Smooth muscle cell (in vitro differentiated cells): Measurements from ENCODE around the gene CPNE5. TPM values are rescaled to one million over a fixed set of nuclear protein-coding genes. Genes with fewer than 3 reads are reported as not detected.
"Not testable (repeated sequence)": the region's sequence is repeated elsewhere in the genome, so short reads cannot be mapped to it uniquely, and the experiment has no call there.

Experiments
- DNase-seq: peaks from one replicate; lab custom pipeline; 2025; ENCODE audit not compliant: unreplicated experiment; lab: John Stamatoyannopoulos, UW
- H2AFZ ChIP-seq: fragments of 200-600 bp; sonication (generic); 2 replicates; pipeline ENCODE4 v1.6.0; 2016; ENCODE audit warnings: antibody characterized with exemption, low read depth, mild to moderate bottlenecking
- H3F3A ChIP-seq: fragments of 200-600 bp; sonication (generic); 2 replicates; pipeline ENCODE4 v1.6.0; 2017; ENCODE audit warnings: antibody characterized with exemption, low read depth
- H3K27ac ChIP-seq: fragments of 200-600 bp; sonication (generic); 2 replicates; pipeline ENCODE4 v1.5.1; 2016; ENCODE audit warnings: low read depth, mild to moderate bottlenecking
- H3K27me3 ChIP-seq: fragments of 200-600 bp; sonication (generic); 2 replicates; pipeline ENCODE4 v1.6.1; 2016; ENCODE audit warnings: low read depth, mild to moderate bottlenecking
- H3K36me3 ChIP-seq: fragments of 200-600 bp; sonication (generic); 2 replicates; pipeline ENCODE4 v1.5.1; 2016; ENCODE audit warnings: low read depth
- H3K4me1 ChIP-seq: fragments of 200-600 bp; sonication (generic); 2 replicates; pipeline ENCODE4 v1.5.1; 2016; ENCODE audit warnings: low read depth
- H3K4me2 ChIP-seq: fragments of 200-600 bp; sonication (generic); 2 replicates; pipeline ENCODE4 v1.6.0; 2016; ENCODE audit warnings: mild to moderate bottlenecking
- H3K4me3 ChIP-seq: fragments of 200-600 bp; sonication (generic); 2 replicates; pipeline ENCODE4 v1.5.1; 2016; ENCODE audit warnings: mild to moderate bottlenecking
- H3K79me2 ChIP-seq: fragments of 200-600 bp; sonication (generic); 2 replicates; pipeline ENCODE4 v1.6.0; 2016; ENCODE audit warnings: low read depth, mild to moderate bottlenecking
- H3K9ac ChIP-seq: fragments of 200-600 bp; sonication (generic); 2 replicates; pipeline ENCODE4 v1.6.0; 2016; ENCODE audit warnings: low read depth
- H3K9me3 ChIP-seq: fragments of 200-600 bp; sonication (generic); replicated peaks from 2 replicates; pipeline ENCODE4 v1.5.1; 2016; ENCODE audit warnings: low read depth
- H4K20me1 ChIP-seq: fragments of 200-600 bp; sonication (generic); 2 replicates; pipeline ENCODE4 v1.6.0; 2016; ENCODE audit warnings: low read depth
- WGBS: methylation state at CpG from one replicate; pipeline ENCODE4 v1.1.7; 2016; ENCODE audit warnings: low lambda C conversion rate; 5-methylcytosine and 5-hydroxymethylcytosine counted together
- polyA plus RNA-seq: library from polyadenylated mRNA; unstranded; fragments of >200 nt; fragmentation: Nextera tagmentation; extraction: Ambion mirVana; gene quantifications from 2 replicates; pipeline ENCODE4 v1.2.1, GENCODE V29; 2016
- total RNA-seq: library from RNA; depleted of rRNA; stranded (reverse); fragments of >200 nt; gene quantifications from 2 replicates; pipeline ENCODE4 v1.2.3, GENCODE V29; 2014
- TF ChIP-seq, protein P1 (sequence below): fragments of 200-600 bp; sonication (generic); IDR thresholded peaks from 2 replicates; pipeline ENCODE4 v1.5.1; 2017; ENCODE audit warnings: borderline replicate concordance, mild to moderate bottlenecking, antibody characterized with exemption; ENCODE audit not compliant: insufficient read depth, poor library complexity, severe bottlenecking

The CPNE5 gene
- total and polyA plus RNA-seq, 2 experiments from 2014 or later = 1.0 TPM; not detected in 1

DNA sequence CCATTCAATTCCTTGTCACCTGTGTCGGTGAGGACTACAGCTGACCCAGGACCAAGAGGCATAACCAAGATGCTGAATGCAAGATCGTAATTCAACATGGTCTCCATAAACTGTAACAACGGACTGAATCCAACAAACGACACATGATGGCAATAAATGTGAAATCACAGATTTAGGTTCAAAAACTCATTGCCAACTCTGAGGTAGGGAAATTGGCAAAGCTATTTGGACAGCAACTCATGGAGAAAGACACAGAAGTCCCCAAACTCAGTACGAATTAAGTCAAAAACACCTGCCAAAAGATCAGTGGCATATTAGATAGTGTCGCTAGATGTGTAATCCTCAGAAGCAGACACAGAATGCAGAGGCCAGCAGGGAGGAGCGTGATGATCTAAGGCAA is 25.0 kb downstream of the CPNE5 start:
- H3K27ac ChIP-seq = no peak overlapping the region
- H4K20me1 ChIP-seq = no peaks in the 10 kb centered on the region
- H3K9ac ChIP-seq = no peak overlapping the region
- TF ChIP-seq, protein P1, sequence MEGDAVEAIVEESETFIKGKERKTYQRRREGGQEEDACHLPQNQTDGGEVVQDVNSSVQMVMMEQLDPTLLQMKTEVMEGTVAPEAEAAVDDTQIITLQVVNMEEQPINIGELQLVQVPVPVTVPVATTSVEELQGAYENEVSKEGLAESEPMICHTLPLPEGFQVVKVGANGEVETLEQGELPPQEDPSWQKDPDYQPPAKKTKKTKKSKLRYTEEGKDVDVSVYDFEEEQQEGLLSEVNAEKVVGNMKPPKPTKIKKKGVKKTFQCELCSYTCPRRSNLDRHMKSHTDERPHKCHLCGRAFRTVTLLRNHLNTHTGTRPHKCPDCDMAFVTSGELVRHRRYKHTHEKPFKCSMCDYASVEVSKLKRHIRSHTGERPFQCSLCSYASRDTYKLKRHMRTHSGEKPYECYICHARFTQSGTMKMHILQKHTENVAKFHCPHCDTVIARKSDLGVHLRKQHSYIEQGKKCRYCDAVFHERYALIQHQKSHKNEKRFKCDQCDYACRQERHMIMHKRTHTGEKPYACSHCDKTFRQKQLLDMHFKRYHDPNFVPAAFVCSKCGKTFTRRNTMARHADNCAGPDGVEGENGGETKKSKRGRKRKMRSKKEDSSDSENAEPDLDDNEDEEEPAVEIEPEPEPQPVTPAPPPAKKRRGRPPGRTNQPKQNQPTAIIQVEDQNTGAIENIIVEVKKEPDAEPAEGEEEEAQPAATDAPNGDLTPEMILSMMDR = no peak
- H3F3A ChIP-seq = no peaks in the 10 kb centered on the region
- H3K4me1 ChIP-seq = no peaks in the 10 kb centered on the region
- H3K36me3 ChIP-seq = no peaks in the 10 kb centered on the region
- no peaks in the 10 kb centered on the region for H3K27me3 ChIP-seq
- no peak overlapping the region for H3K4me2 ChIP-seq
- no peak for DNase-seq
- no peaks in the 10 kb centered on the region for H3K79me2 ChIP-seq
- H2AFZ ChIP-seq = no peak overlapping the region
- 93% methylated on average over 7 of the region's 7 CpGs for WGBS
- H3K9me3 ChIP-seq = no peaks in the 10 kb centered on the region
- H3K4me3 ChIP-seq = no peak overlapping the region

DNA sequence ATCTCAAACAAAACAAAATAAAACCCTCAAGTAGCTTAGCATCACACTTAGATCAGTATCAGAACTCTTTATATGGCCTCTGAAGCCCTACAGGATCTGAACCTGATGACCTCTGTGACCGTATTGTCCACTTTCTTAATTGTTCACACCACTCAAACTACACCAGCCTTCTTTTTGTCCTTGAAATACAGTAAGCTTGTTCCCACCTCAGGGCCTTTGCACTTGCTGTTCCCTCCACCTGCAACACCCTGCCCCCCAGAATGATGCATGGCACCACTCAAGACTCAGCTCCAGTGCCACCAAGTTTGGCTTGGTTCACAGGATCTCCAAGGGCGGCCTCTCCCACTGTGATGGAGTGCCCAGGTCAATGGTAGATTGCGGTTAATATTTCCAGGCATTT is 25.7 kb downstream of the CPNE5 start:
- Histone ChIP-seq H3K27me3 (no peaks in the 10 kb centered on the region), H3K4me3 (no peak overlapping the region), H4K20me1 (no peaks in the 10 kb centered on the region), H3K4me1 (no peaks in the 10 kb centered on the region), H3K27ac (no peak overlapping the region), H3K9me3 (no peaks in the 10 kb centered on the region), H3K36me3 (no peaks in the 10 kb centered on the region), H2AFZ (no peak overlapping the region), H3K9ac (no peak overlapping the region), H3F3A (no peaks in the 10 kb centered on the region), H3K79me2 (no peaks in the 10 kb centered on the region), H3K4me2 (no peak overlapping the region)
- 63% methylated on average over 3 of the region's 3 CpGs for WGBS
- no peak for DNase-seq
- TF ChIP-seq, protein P1 = no peak

DNA sequence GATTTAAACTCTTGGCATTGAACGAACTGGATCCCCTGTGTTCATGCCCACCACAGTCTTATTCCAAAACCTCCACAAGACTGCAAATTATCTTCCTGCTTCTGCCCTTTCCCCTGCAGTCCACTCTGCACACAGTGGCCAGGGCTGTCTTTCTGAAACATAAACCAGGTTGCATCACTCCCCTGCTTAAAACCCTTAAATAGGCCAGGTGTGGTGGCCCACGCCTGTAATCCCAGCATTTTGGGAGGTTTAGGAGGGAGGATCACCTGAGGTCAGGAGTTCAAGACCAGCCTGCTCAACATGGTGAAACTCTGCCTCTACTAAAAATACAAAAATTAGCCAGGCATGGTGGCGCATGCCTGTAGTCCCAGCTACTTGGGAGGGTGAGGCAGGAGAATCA is 26.2 kb downstream of the CPNE5 start:
- not testable (repeated sequence) for H3K27ac ChIP-seq, H3K4me3 ChIP-seq, H2AFZ ChIP-seq, H3K9ac ChIP-seq, DNase-seq, H3K27me3 ChIP-seq, H3K36me3 ChIP-seq, H3K9me3 ChIP-seq, H3F3A ChIP-seq, H4K20me1 ChIP-seq, H3K4me1 ChIP-seq, H3K79me2 ChIP-seq, H3K4me2 ChIP-seq
- 93% methylated on average over 3 of the region's 3 CpGs for WGBS

DNA sequence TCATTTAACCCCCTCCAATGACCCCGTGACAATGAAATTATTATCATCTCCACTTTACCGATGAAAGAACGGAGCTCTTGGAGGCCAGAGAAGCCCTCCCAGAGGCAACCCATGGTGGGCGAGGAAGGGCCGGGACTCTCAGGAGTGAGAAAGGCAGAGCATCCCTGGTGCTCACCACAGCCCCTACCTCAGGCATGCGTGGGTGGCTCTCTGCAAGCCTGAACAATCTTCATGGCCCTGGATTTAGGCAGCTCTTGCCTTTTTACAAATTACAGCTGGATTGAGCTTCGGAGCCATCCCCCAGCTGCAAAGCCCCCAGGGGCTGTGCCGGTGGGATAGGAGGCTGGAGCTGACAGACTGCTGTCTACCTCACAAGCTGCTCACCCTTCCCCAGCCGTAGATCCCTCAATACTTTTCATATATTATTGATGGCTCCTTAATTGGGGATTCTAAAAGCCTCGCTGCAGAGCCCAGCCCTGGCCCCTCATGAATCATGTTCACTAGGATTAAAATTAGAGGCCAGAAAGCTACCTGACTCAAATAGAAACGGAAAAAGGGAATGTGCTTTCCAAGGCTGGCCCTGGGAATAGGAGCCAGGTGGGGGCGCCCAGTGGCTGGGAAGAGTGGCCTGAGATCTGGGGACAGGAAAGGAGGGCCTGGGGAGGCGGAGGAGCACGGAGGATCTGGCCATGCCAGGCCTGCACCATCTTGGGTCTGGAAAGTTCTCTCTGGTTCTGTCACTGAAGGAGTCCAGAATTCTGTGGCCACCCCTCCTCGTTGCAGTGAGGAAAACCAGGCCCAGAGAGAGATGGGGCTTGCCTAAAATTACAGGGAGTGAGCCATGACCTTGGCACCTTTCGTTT is 29.1 kb downstream of the CPNE5 start:
- H3F3A ChIP-seq = no peaks in the 10 kb centered on the region
- no peaks in the 10 kb centered on the region for H4K20me1 ChIP-seq
- no peaks in the 10 kb centered on the region for H3K27me3 ChIP-seq
- no peak overlapping the region for H2AFZ ChIP-seq
- no peak for DNase-seq
- WGBS = 76% methylated on average over 16 of the region's 16 CpGs
- no peak overlapping the region for H3K27ac ChIP-seq
- H3K4me1 ChIP-seq = peaks cover 8% of the 10 kb centered on the region
- no peaks in the 10 kb centered on the region for H3K9me3 ChIP-seq
- H3K36me3 ChIP-seq = no peaks in the 10 kb centered on the region
- H3K4me3 ChIP-seq = no peak overlapping the region
- no peak overlapping the region for H3K9ac ChIP-seq
- H3K4me2 ChIP-seq = no peak overlapping the region
- TF ChIP-seq, protein P1 = no peak
- H3K79me2 ChIP-seq = no peaks in the 10 kb centered on the region
